ENCODE results near the gene KLF12.

Gene KLF12

GRCh38 chr13:74098077-74098476 is 36.1 kb downstream of the KLF12 start:
- Histone ChIP-seq H3K9me2 (replicated peaks; ENCODE audit: insufficient read depth, low read length) (no peaks in the 10 kb centered on the region), H3K36me3 (replicated peaks; ENCODE audit: insufficient read depth, low read length) (no peaks in the 10 kb centered on the region), H3K4me1 (ENCODE audit: low read length) (no peaks in the 10 kb centered on the region), H3K4me2 (ENCODE audit: low read depth, low read length) (no peak overlapping the region), H3K79me2 (ENCODE audit: low read length) (peaks cover 61% of the 10 kb centered on the region), H3K27me3 (replicated peaks; ENCODE audit: insufficient read depth, low read length) (no peaks in the 10 kb centered on the region), H4K20me1 (ENCODE audit: insufficient read depth, low read length) (no peaks in the 10 kb centered on the region), H3K9me3 (replicated peaks; ENCODE audit: insufficient read depth, low read length) (no peaks in the 10 kb centered on the region), H3K4me3 (ENCODE audit: low read length) (no peak overlapping the region), H3K9ac (ENCODE audit: low read length) (no peak overlapping the region), H2AFZ (ENCODE audit: low read length) (no peak overlapping the region), H3K27ac (ENCODE audit: low read length) (no peak overlapping the region), H3F3A (ENCODE audit: insufficient read depth, low read length) (no peaks in the 10 kb centered on the region)
- TF ChIP-seq CTCF (IDR thresholded peaks at IDR 0.05; ENCODE audit: low read length): no peak
- TF ChIP-seq EZH2 (optimal IDR thresholded peaks at IDR 0.05; ENCODE audit: low read depth, low read length): no peak
- TF ChIP-seq EZH2phosphoT487 (IDR thresholded peaks at IDR 0.05; ENCODE audit: low read length): no peak
- DNase-seq: no peak

- H3K79me2 ChIP-seq (ENCODE audit: low read length): peaks cover 61% of the 10 kb centered on the region
- H3K4me1 ChIP-seq (ENCODE audit: low read length): no peaks in the 10 kb centered on the region
- H3K9me3 ChIP-seq (replicated peaks; ENCODE audit: insufficient read depth, low read length): no peaks in the 10 kb centered on the region
- H3K4me3 ChIP-seq (ENCODE audit: low read length): no peak overlapping the region
- no peak overlapping the region for H2AFZ ChIP-seq (ENCODE audit: low read length)
- DNase-seq: no peak
- H3F3A ChIP-seq (ENCODE audit: insufficient read depth, low read length): no peaks in the 10 kb centered on the region
- H3K27ac ChIP-seq (ENCODE audit: low read length): no peak overlapping the region
- no peaks in the 10 kb centered on the region for H4K20me1 ChIP-seq (ENCODE audit: insufficient read depth, low read length)
- H3K4me2 ChIP-seq (ENCODE audit: low read depth, low read length): no peak overlapping the region
- H3K36me3 ChIP-seq (replicated peaks; ENCODE audit: insufficient read depth, low read length): no peaks in the 10 kb centered on the region
- H3K27me3 ChIP-seq (replicated peaks; ENCODE audit: insufficient read depth, low read length): no peaks in the 10 kb centered on the region
- H3K9ac ChIP-seq (ENCODE audit: low read length): no peak overlapping the region
- H3K9me2 ChIP-seq (replicated peaks; ENCODE audit: insufficient read depth, low read length): no peaks in the 10 kb centered on the region
- TF ChIP-seq CTCF (IDR thresholded peaks at IDR 0.05; ENCODE audit: low read length): no peak
- TF ChIP-seq EZH2 (optimal IDR thresholded peaks at IDR 0.05; ENCODE audit: low read depth, low read length): no peak
- TF ChIP-seq EZH2phosphoT487 (IDR thresholded peaks at IDR 0.05; ENCODE audit: low read length): no peak
Measured at GRCh38 chr13:74097116-74097515, 37.1 kb downstream of the KLF12 start.

- Histone ChIP-seq H3F3A (ENCODE audit: insufficient read depth, low read length) (no peaks in the 10 kb centered on the region), H3K27me3 (replicated peaks; ENCODE audit: insufficient read depth, low read length) (no peaks in the 10 kb centered on the region), H3K9me3 (replicated peaks; ENCODE audit: insufficient read depth, low read length) (no peaks in the 10 kb centered on the region), H4K20me1 (ENCODE audit: insufficient read depth, low read length) (no peaks in the 10 kb centered on the region), H3K9me2 (replicated peaks; ENCODE audit: insufficient read depth, low read length) (no peaks in the 10 kb centered on the region), H3K4me3 (ENCODE audit: low read length) (no peak overlapping the region), H2AFZ (ENCODE audit: low read length) (no peak overlapping the region), H3K27ac (ENCODE audit: low read length) (no peak overlapping the region), H3K4me2 (ENCODE audit: low read depth, low read length) (no peak overlapping the region), H3K9ac (ENCODE audit: low read length) (no peak overlapping the region), H3K79me2 (ENCODE audit: low read length) (peaks cover 48% of the 10 kb centered on the region), H3K36me3 (replicated peaks; ENCODE audit: insufficient read depth, low read length) (no peaks in the 10 kb centered on the region), H3K4me1 (ENCODE audit: low read length) (no peaks in the 10 kb centered on the region)
- no peak for DNase-seq
- TF ChIP-seq CTCF (IDR thresholded peaks at IDR 0.05; ENCODE audit: low read length): no peak
- no peak for TF ChIP-seq EZH2 (optimal IDR thresholded peaks at IDR 0.05; ENCODE audit: low read depth, low read length)
- no peak for TF ChIP-seq EZH2phosphoT487 (IDR thresholded peaks at IDR 0.05; ENCODE audit: low read length)
Measured at GRCh38 chr13:74093691-74094090, 40.5 kb downstream of the KLF12 start.
